SK-N-SH (cell line): Measurements from ENCODE around the gene PTK6. TPM values are rescaled to one million over a fixed set of nuclear protein-coding genes. Genes with fewer than 3 reads are reported as not detected.

Experiments used
- CTCF ChIA-PET: fragments of 300-600, 350-600 bp; formaldehyde crosslinking; extraction: SDS; loops from one replicate; lab custom pipeline; 2021; lab: Yijun Ruan, JAX
- POLR2A ChIA-PET: fragments of 350-600 bp; sonication (Branson Sonifier 250); formaldehyde crosslinking; extraction: SDS; loops from one replicate; lab custom pipeline; 2020; ENCODE audit warnings: antibody characterized with exemption, inconsistent platforms; lab: Yijun Ruan, JAX
- DNase-seq: peaks from one replicate; pipeline ENCODE4 v3.0.0; 2012
- H2AFZ ChIP-seq: fragments of 200-600 bp; sonication (generic); 2 replicates; pipeline ENCODE4 v1.8.1; 2016; ENCODE audit warnings: antibody characterized with exemption, mild to moderate bottlenecking, low read depth
- H3F3A ChIP-seq: fragments of 200-600 bp; sonication (generic); replicated peaks from 2 replicates; pipeline ENCODE3; 2016; ENCODE audit warnings: antibody characterized with exemption, mild to moderate bottlenecking; ENCODE audit not compliant: insufficient read depth
- H3K27ac ChIP-seq, 2 experiments: fragments of 200-500 bp in 1 of 2; fragments of 200-600 bp in 1 of 2; sonication (Bioruptor generic) in 1 of 2; sonication (generic), shearing (Covaris generic) in 1 of 2; 2 replicates each; pipeline versions ENCODE4 v1.5.1 to v1.6.1; 2014 to 2016; ENCODE audit warnings: low read depth in 2 of 2, inconsistent platforms in 1 of 2, low read length in 1 of 2, mild to moderate bottlenecking in 1 of 2, mixed read lengths in 1 of 2
- H3K27me3 ChIP-seq: fragments of 200-600 bp; sonication (generic), shearing (Covaris generic); 2 replicates; pipeline ENCODE4 v1.6.1; 2016; ENCODE audit warnings: mixed run types; ENCODE audit not compliant: insufficient read depth
- H3K36me3 ChIP-seq, 2 experiments: fragments of 200-500 bp in 1 of 2; fragments of 200-600 bp in 1 of 2; sonication (Bioruptor generic) in 1 of 2; sonication (generic) in 1 of 2; replicated peaks in 1 of 2; 2 replicates each; pipeline versions ENCODE3 to v1.5.1; 2014 to 2016; ENCODE audit warnings: low read length in 1 of 2, mild to moderate bottlenecking in 1 of 2; ENCODE audit not compliant: insufficient read depth in 2 of 2, control insufficient read depth in 1 of 2
- H3K4me1 ChIP-seq, 2 experiments: fragments of 200-500 bp in 1 of 2; fragments of 200-600 bp in 1 of 2; sonication (Bioruptor generic) in 1 of 2; sonication (generic), shearing (Covaris generic) in 1 of 2; 2 replicates each; pipeline versions ENCODE4 v1.5.1 to v1.6.1; 2014 to 2016; ENCODE audit warnings: low read depth in 1 of 2, low read length in 1 of 2, mixed run types in 1 of 2; ENCODE audit not compliant: insufficient read depth in 2 of 2, control insufficient read depth in 1 of 2
- H3K4me2 ChIP-seq: fragments of 200-600 bp; sonication (generic), shearing (Covaris generic); 2 replicates; pipeline ENCODE4 v1.6.1; 2017; ENCODE audit warnings: mixed run types
- H3K4me3 ChIP-seq, 2 experiments: fragments of 200-500 bp in 1 of 2; fragments of 200-600 bp in 1 of 2; sonication (Bioruptor generic) in 1 of 2; sonication (generic), shearing (Covaris generic) in 1 of 2; 2 replicates each; pipeline versions ENCODE4 v1.5.1 to v1.8.1; 2014 to 2016; ENCODE audit warnings: low read depth in 2 of 2, inconsistent platforms in 1 of 2, low read length in 1 of 2, mild to moderate bottlenecking in 1 of 2, mixed read lengths in 1 of 2, moderate library complexity in 1 of 2
- H3K79me2 ChIP-seq: fragments of 200-600 bp; sonication (generic); 2 replicates; pipeline ENCODE4 v1.8.1; 2017; ENCODE audit warnings: mild to moderate bottlenecking; ENCODE audit not compliant: insufficient read depth
- H3K9ac ChIP-seq: fragments of 200-600 bp; sonication (generic); 2 replicates; pipeline ENCODE4 v1.6.1; 2017; ENCODE audit warnings: mixed run types
- H3K9me2 ChIP-seq: fragments of 200-600 bp; sonication (generic); 2 replicates; pipeline ENCODE4 v1.6.1; 2017; ENCODE audit warnings: mixed run types
- H3K9me3 ChIP-seq: fragments of 200-600 bp; sonication (generic); 2 replicates; pipeline ENCODE4 v1.6.1; 2017; ENCODE audit warnings: mixed run types, mild to moderate bottlenecking, moderate library complexity
- H4K20me1 ChIP-seq: fragments of 200-600 bp; sonication (generic); 2 replicates; pipeline ENCODE4 v1.6.1; 2017; ENCODE audit warnings: mild to moderate bottlenecking, mixed run types; ENCODE audit not compliant: insufficient read depth
- CHD2 ChIP-seq: fragments of 150-350 bp; IDR thresholded peaks from 2 replicates; pipeline ENCODE4 v1.6.1; 2018; ENCODE audit warnings: low read length; ENCODE audit not compliant: partially characterized antibody
- ELF1 ChIP-seq: IDR thresholded peaks from 2 replicates; pipeline ENCODE4 v1.4.0; 2012
- EP300 ChIP-seq, 2 experiments: IDR thresholded peaks; 2 replicates each; pipeline versions ENCODE4 v1.4.0 to v1.6.1; 2012; ENCODE audit warnings: borderline replicate concordance in 1 of 2, low read depth in 1 of 2, low read length in 1 of 2
- EZH2phosphoT487 ChIP-seq: fragments of 200-600 bp; sonication (generic); IDR thresholded peaks from 2 replicates; pipeline ENCODE4 v1.6.1; 2017; ENCODE audit warnings: low read depth, mixed run types, mild to moderate bottlenecking, antibody characterized with exemption, moderate library complexity, borderline replicate concordance
- GABPA ChIP-seq: IDR thresholded peaks from 2 replicates; pipeline ENCODE4 v1.4.0; 2012; ENCODE audit warnings: low read depth, mild to moderate bottlenecking
- MEF2A ChIP-seq: IDR thresholded peaks from 2 replicates; pipeline ENCODE4 v1.4.0; 2012; ENCODE audit warnings: low read depth, borderline replicate concordance
- MXI1 ChIP-seq: IDR thresholded peaks from 2 replicates; pipeline ENCODE4 v1.6.1; 2012; ENCODE audit warnings: mild to moderate bottlenecking, low read depth, low read length, improper control_type of control experiment
- POLR2AphosphoS5 ChIP-seq: IDR thresholded peaks from 2 replicates; pipeline ENCODE4 v1.6.1; 2012; ENCODE audit warnings: low read depth, low read length
- REST ChIP-seq: IDR thresholded peaks from 2 replicates; pipeline ENCODE4 v1.6.1; 2012; ENCODE audit warnings: mild to moderate bottlenecking, low read depth, low read length, moderate library complexity
- SMC3 ChIP-seq: IDR thresholded peaks from 2 replicates; pipeline ENCODE4 v1.6.1; 2012; ENCODE audit warnings: low read depth, low read length, improper control_type of control experiment
- TAF1 ChIP-seq: IDR thresholded peaks from 2 replicates; pipeline ENCODE4 v1.6.1; 2012; ENCODE audit warnings: low read depth, mild to moderate bottlenecking, low read length, moderate library complexity, borderline replicate concordance
- TEAD4 ChIP-seq: IDR thresholded peaks from 2 replicates; pipeline ENCODE4 v1.4.0; 2012; ENCODE audit warnings: mild to moderate bottlenecking, borderline replicate concordance; ENCODE audit not compliant: insufficient read depth
- WGBS: methylation state at CpG from one replicate; pipeline ENCODE4 v1.1.6; 2017; ENCODE audit warnings: low lambda C conversion rate; 5-methylcytosine and 5-hydroxymethylcytosine counted together
- polyA plus RNA-seq, 3 experiments: library from polyadenylated mRNA; depleted of rRNA; stranded (reverse); fragments of >200 nt; gene quantifications; 2 replicates each; pipeline ENCODE4 v1.2.3, GENCODE V29; 2012
- TF ChIP-seq, protein P1 (sequence below): fragments of 200-600 bp; sonication (generic); IDR thresholded peaks from 2 replicates; pipeline ENCODE4 v1.6.1; 2017; ENCODE audit warnings: antibody characterized with exemption, mild to moderate bottlenecking, moderate library complexity
- TF ChIP-seq, protein P2 (sequence below): IDR thresholded peaks from 2 replicates; pipeline ENCODE4 v1.4.0; 2012; ENCODE audit warnings: low read depth
- TF ChIP-seq, protein P3 (sequence below): IDR thresholded peaks from 2 replicates; pipeline ENCODE4 v1.4.0; 2012; ENCODE audit warnings: low read depth, borderline replicate concordance

PTK6 gene
- polyA plus RNA-seq, 1 of the 3 experiments (the other 2 are of a cell fraction), result 0.07 TPM

DNA sequence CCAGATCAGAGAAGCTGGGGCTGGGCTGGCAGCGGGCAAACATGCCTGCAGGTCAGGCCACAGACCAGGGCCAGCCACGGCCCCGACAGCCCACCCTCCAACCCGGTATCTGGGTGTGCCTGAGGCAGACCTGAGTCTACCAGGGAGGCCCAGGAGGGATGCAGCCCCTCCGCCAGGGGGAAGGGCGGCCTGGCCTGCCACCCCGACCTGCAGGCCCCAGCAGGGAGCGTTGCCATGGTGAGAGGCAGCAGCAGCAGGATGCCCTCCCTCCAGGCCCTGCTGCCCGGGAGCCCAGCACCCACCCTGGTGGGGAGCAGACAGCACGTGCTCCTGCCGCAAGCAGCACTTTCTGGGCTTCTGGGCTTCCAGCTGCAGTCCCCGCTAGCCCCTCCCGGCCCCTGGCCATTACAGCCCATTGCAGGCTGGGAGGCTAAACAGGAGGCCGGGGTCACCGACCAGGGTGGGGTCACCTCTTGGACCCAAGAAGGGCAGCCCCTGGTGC lies 34.5 kb downstream of the PTK6 start:
- Histone ChIP-seq H3K9me3 (no peaks in the 10 kb centered on the region), H3K4me3 (no peak overlapping the region), H3K79me2 (no peaks in the 10 kb centered on the region), H3K4me1 (peaks cover 0 to 30% of the 10 kb centered on the region in 2 experiments; a peak in 1 of 4 replicates), H2AFZ (no peak overlapping the region), H3K4me2 (no peak overlapping the region), H3K27me3 (no peaks in the 10 kb centered on the region), H3K9ac (no peak overlapping the region), H3K27ac (peak overlapping the region in 1 of 2 experiments; percentile 92; a peak in 2 of 4 replicates), H3F3A (peaks cover 7% of the 10 kb centered on the region), H3K36me3 (no peaks in the 10 kb centered on the region), H4K20me1 (no peaks in the 10 kb centered on the region), H3K9me2 (no peaks in the 10 kb centered on the region)
- DNase-seq, result peak; percentile 92
- ChIA-PET CTCF (interaction anchor here (0.7 to 2.6 kb wide), 8 partner anchors 16 to 61 kb away, joined by 3 to 11 read pairs (median 4); partner anchors contain the start of genes PPDPF and PTK6), POLR2A (interaction anchor here (0.6 to 1.7 kb wide), 6 partner anchors 16 to 103 kb away, joined by 3 to 8 read pairs (median 4); partner anchors contain the start of gene PPDPF)
- WGBS, result 53% methylated on average over 5 of the region's 15 CpGs
- TF ChIP-seq MXI1 (peak; percentile 76), CHD2 (peak; percentile 72), MEF2A (no peak), EP300 (IDR thresholded peaks at IDR 0.05; ENCODE audit: borderline replicate concordance in 1 of 2, low read depth in 1 of 2, low read length in 1 of 2) (0 out of 4 replicates have a peak, but pooled peaks of 1 of the 2 experiments have one; percentile 25), POLR2AphosphoS5 (no peak)
- TF ChIP-seq, protein P1, sequence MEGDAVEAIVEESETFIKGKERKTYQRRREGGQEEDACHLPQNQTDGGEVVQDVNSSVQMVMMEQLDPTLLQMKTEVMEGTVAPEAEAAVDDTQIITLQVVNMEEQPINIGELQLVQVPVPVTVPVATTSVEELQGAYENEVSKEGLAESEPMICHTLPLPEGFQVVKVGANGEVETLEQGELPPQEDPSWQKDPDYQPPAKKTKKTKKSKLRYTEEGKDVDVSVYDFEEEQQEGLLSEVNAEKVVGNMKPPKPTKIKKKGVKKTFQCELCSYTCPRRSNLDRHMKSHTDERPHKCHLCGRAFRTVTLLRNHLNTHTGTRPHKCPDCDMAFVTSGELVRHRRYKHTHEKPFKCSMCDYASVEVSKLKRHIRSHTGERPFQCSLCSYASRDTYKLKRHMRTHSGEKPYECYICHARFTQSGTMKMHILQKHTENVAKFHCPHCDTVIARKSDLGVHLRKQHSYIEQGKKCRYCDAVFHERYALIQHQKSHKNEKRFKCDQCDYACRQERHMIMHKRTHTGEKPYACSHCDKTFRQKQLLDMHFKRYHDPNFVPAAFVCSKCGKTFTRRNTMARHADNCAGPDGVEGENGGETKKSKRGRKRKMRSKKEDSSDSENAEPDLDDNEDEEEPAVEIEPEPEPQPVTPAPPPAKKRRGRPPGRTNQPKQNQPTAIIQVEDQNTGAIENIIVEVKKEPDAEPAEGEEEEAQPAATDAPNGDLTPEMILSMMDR, result no peak
- TF ChIP-seq, protein P2, sequence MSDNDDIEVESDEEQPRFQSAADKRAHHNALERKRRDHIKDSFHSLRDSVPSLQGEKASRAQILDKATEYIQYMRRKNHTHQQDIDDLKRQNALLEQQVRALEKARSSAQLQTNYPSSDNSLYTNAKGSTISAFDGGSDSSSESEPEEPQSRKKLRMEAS, result no peak

- Histone ChIP-seq H3K27ac (peak overlapping the region in 1 of 2 experiments; percentile 92; a peak in 2 of 4 replicates), H3K9me3 (no peaks in the 10 kb centered on the region), H2AFZ (no peak overlapping the region), H3K79me2 (no peaks in the 10 kb centered on the region), H3K4me2 (no peak overlapping the region), H3K27me3 (no peaks in the 10 kb centered on the region), H3F3A (peaks cover 7% of the 10 kb centered on the region), H3K4me1 (peaks cover 0 to 37% of the 10 kb centered on the region in 2 experiments; a peak in 1 of 4 replicates), H3K9me2 (no peaks in the 10 kb centered on the region), H4K20me1 (no peaks in the 10 kb centered on the region; the same call in 1 of the 2 replicates), H3K36me3 (no peaks in the 10 kb centered on the region), H3K9ac (no peak overlapping the region), H3K4me3 (no peak overlapping the region)
- ChIA-PET POLR2A (interaction anchor here (0.6 to 1.7 kb wide), 8 partner anchors 17 to 102 kb away, joined by 3 to 8 read pairs (median 4); partner anchors contain the start of gene PPDPF), CTCF (interaction anchor here (0.7 to 2.6 kb wide), 8 partner anchors 17 to 193 kb away, joined by 3 to 11 read pairs (median 4); partner anchors contain the start of genes PPDPF and PTK6)
- WGBS, result 32% methylated on average over 6 of the region's 26 CpGs
- DNase-seq, result peak; percentile 94
- TF ChIP-seq GABPA (no peak), ELF1 (no peak), EZH2phosphoT487 (no peak), MEF2A (no peak), TEAD4 (no peak), TAF1 (no peak), REST (no peak), SMC3 (no peak)
- TF ChIP-seq, protein P3, sequence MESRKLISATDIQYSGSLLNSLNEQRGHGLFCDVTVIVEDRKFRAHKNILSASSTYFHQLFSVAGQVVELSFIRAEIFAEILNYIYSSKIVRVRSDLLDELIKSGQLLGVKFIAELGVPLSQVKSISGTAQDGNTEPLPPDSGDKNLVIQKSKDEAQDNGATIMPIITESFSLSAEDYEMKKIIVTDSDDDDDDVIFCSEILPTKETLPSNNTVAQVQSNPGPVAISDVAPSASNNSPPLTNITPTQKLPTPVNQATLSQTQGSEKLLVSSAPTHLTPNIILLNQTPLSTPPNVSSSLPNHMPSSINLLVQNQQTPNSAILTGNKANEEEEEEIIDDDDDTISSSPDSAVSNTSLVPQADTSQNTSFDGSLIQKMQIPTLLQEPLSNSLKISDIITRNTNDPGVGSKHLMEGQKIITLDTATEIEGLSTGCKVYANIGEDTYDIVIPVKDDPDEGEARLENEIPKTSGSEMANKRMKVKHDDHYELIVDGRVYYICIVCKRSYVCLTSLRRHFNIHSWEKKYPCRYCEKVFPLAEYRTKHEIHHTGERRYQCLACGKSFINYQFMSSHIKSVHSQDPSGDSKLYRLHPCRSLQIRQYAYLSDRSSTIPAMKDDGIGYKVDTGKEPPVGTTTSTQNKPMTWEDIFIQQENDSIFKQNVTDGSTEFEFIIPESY, result no peak
These were observed 35.1 kb downstream of the PTK6 start for GRCh38 chr20:63501818-63502670.
